ENCODE results near the gene FGD3.

- TF ChIP-seq POLR2A (IDR thresholded peaks at IDR 0.05) = no peak
- TF ChIP-seq, protein P1, sequence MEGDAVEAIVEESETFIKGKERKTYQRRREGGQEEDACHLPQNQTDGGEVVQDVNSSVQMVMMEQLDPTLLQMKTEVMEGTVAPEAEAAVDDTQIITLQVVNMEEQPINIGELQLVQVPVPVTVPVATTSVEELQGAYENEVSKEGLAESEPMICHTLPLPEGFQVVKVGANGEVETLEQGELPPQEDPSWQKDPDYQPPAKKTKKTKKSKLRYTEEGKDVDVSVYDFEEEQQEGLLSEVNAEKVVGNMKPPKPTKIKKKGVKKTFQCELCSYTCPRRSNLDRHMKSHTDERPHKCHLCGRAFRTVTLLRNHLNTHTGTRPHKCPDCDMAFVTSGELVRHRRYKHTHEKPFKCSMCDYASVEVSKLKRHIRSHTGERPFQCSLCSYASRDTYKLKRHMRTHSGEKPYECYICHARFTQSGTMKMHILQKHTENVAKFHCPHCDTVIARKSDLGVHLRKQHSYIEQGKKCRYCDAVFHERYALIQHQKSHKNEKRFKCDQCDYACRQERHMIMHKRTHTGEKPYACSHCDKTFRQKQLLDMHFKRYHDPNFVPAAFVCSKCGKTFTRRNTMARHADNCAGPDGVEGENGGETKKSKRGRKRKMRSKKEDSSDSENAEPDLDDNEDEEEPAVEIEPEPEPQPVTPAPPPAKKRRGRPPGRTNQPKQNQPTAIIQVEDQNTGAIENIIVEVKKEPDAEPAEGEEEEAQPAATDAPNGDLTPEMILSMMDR (IDR thresholded peaks at IDR 0.05) = no peak
- TF ChIP-seq EP300 (IDR thresholded peaks at IDR 0.05) = no peak
These were observed 138.4 kb downstream of the FGD3 start for GRCh38 chr9:93085676-93086075.

Measured in upper lobe of left lung (tissue), 4 donors.